H1 (cell line): ENCODE measurements around the gene IKZF3. TPM values are rescaled to one million over a fixed set of nuclear protein-coding genes. Genes with fewer than 3 reads are reported as not detected.

Experiments used
- CTCF ChIA-PET: fragments of 300-600 bp; sonication (Branson Sonifier 250); formaldehyde crosslinking; loops from one replicate; lab custom pipeline; 2021; ENCODE audit not compliant: partially characterized antibody; lab: Charles Lee
- POLR2A ChIA-PET: fragments of 300-600 bp; sonication (Branson Sonifier 250); formaldehyde crosslinking; loops from one replicate; lab custom pipeline; 2021; ENCODE audit warnings: inconsistent platforms; ENCODE audit not compliant: partially characterized antibody; lab: Charles Lee
- DNase-seq, 2 experiments: peaks; one replicate each; pipeline versions ENCODE4 v3.0.0 to v3.0.0-alpha.2; 2010 to 2022; ENCODE audit warnings: low spot score in 2 of 2, low read depth in 1 of 2, mixed read lengths in 1 of 2
- FAIRE-seq: peaks from 2 replicates; lab custom pipeline; 2011; peaks lifted over from hg19 to GRCh38; lab: Jason Lieb, UNC
- H2AFZ ChIP-seq: 2 replicates; pipeline ENCODE4 v1.8.1; 2012; ENCODE audit warnings: low read length, inconsistent platforms
- H2AK5ac ChIP-seq: 2 replicates; pipeline ENCODE4 v1.6.1; 2013; ENCODE audit warnings: low read depth, low read length
- H2BK120ac ChIP-seq: replicated peaks from 2 replicates; pipeline ENCODE3; 2013; ENCODE audit warnings: low read depth, low read length, inconsistent platforms
- H2BK12ac ChIP-seq: 2 replicates; pipeline ENCODE4 v1.6.1; 2013; ENCODE audit warnings: low read depth, low read length
- H2BK15ac ChIP-seq: 2 replicates; pipeline ENCODE4 v1.6.1; 2013; ENCODE audit warnings: low read length
- H2BK20ac ChIP-seq: 2 replicates; pipeline ENCODE4 v1.6.1; 2013; ENCODE audit warnings: low read length
- H2BK5ac ChIP-seq: 2 replicates; pipeline ENCODE4 v1.6.1; 2013; ENCODE audit warnings: low read depth, low read length
- H3K14ac ChIP-seq: 2 replicates; pipeline ENCODE4 v1.6.1; 2013; ENCODE audit warnings: inconsistent platforms; ENCODE audit not compliant: insufficient read length
- H3K18ac ChIP-seq: 2 replicates; pipeline ENCODE4 v1.6.1; 2013; ENCODE audit warnings: low read length; ENCODE audit errors: extremely low read depth
- H3K23ac ChIP-seq: 2 replicates; pipeline ENCODE4 v1.6.1; 2013; ENCODE audit warnings: inconsistent platforms; ENCODE audit not compliant: insufficient read length
- H3K23me2 ChIP-seq: 2 replicates; pipeline ENCODE4 v1.6.1; 2013; ENCODE audit warnings: low read depth, low read length
- H3K27ac ChIP-seq: 2 replicates; pipeline ENCODE4 v1.6.1; 2011; ENCODE audit warnings: low read depth, low read length, inconsistent platforms
- H3K27me3 ChIP-seq, 4 experiments: replicated peaks in 1 of 4; 1 replicate in 1 of 4; 2 replicates in 3 of 4; pipeline versions ENCODE4 v1.6.1 to v1.8.1; 2011 to 2013; ENCODE audit warnings: low read length in 3 of 4, mild to moderate bottlenecking in 3 of 4, inconsistent platforms in 2 of 4, mixed read lengths in 2 of 4, moderate library complexity in 1 of 4; ENCODE audit not compliant: control insufficient read depth in 3 of 4, insufficient read depth in 3 of 4; ENCODE audit errors: extremely low read depth in 1 of 4
- H3K36me3 ChIP-seq, 4 experiments: 2 replicates each; pipeline versions ENCODE4 v1.6.1 to v1.8.1; 2011 to 2013; ENCODE audit warnings: mild to moderate bottlenecking in 4 of 4, low read length in 3 of 4, moderate library complexity in 2 of 4, control low read depth in 1 of 4, inconsistent platforms in 1 of 4; ENCODE audit not compliant: insufficient read depth in 4 of 4, control insufficient read depth in 2 of 4
- H3K4ac ChIP-seq: replicated peaks from 2 replicates; pipeline ENCODE3; 2013; ENCODE audit warnings: low read length, low read depth, mixed read lengths, inconsistent platforms; ENCODE audit not compliant: insufficient read length
- H3K4me1 ChIP-seq, 4 experiments: replicated peaks in 1 of 4; 1 replicate in 1 of 4; 2 replicates in 3 of 4; pipeline versions ENCODE4 v1.6.1 to v1.8.1; 2011 to 2013; ENCODE audit warnings: low read length in 3 of 4, inconsistent platforms in 2 of 4, mixed read lengths in 1 of 4; ENCODE audit not compliant: insufficient read depth in 4 of 4, control insufficient read depth in 3 of 4
- H3K4me2 ChIP-seq, 2 experiments: 2 replicates each; pipeline versions ENCODE4 v1.6.1 to v1.8.1; 2011 to 2013; ENCODE audit warnings: low read depth in 2 of 2, low read length in 2 of 2, control low read depth in 1 of 2, inconsistent platforms in 1 of 2, mild to moderate bottlenecking in 1 of 2; ENCODE audit not compliant: insufficient read depth in 1 of 2
- H3K4me3 ChIP-seq, 4 experiments: fragments of 200-600, 300-600 bp in 1 of 4; sonication (generic), shearing (Covaris generic), sonication (Bioruptor Twin) in 1 of 4; 2 replicates each; pipeline versions ENCODE4 v1.5.1 to v1.8.1; 2011 to 2016; ENCODE audit warnings: low read length in 4 of 4, low read depth in 3 of 4, control low read depth in 2 of 4, inconsistent platforms in 2 of 4, mild to moderate bottlenecking in 2 of 4, mixed read lengths in 1 of 4, moderate library complexity in 1 of 4; ENCODE audit not compliant: insufficient read depth in 2 of 4; ENCODE audit errors: extremely low read depth in 1 of 4
- H3K56ac ChIP-seq: replicated peaks from 2 replicates; pipeline ENCODE3; 2013; ENCODE audit warnings: low read depth, mild to moderate bottlenecking, mixed read lengths, low read length, inconsistent platforms; ENCODE audit not compliant: insufficient read length
- H3K79me1 ChIP-seq: 2 replicates; pipeline ENCODE4 v1.6.1; 2013; ENCODE audit warnings: low read depth, low read length, control low read depth
- H3K79me2 ChIP-seq, 2 experiments: 2 replicates each; pipeline versions ENCODE4 v1.6.1 to v1.8.1; 2012 to 2013; ENCODE audit warnings: low read length in 2 of 2, mild to moderate bottlenecking in 2 of 2, inconsistent platforms in 1 of 2; ENCODE audit not compliant: insufficient read depth in 2 of 2, control insufficient read depth in 1 of 2
- H3K9ac ChIP-seq, 4 experiments: replicated peaks in 1 of 4; 1 replicate in 1 of 4; 2 replicates in 3 of 4; pipeline versions ENCODE4 v1.6.1 to v1.8.1; 2011 to 2013; ENCODE audit warnings: low read depth in 3 of 4, low read length in 3 of 4, control low read depth in 2 of 4, mild to moderate bottlenecking in 2 of 4, moderate library complexity in 2 of 4, inconsistent platforms in 1 of 4; ENCODE audit errors: extremely low read depth in 1 of 4
- H3K9me3 ChIP-seq, 2 experiments: 2 replicates each; pipeline versions ENCODE4 v1.6.1 to v1.8.1; 2012 to 2013; ENCODE audit warnings: mild to moderate bottlenecking in 2 of 2, moderate library complexity in 2 of 2, control low read depth in 1 of 2, inconsistent platforms in 1 of 2, low read depth in 1 of 2, low read length in 1 of 2, mixed read lengths in 1 of 2; ENCODE audit not compliant: insufficient read depth in 2 of 2
- H4K20me1 ChIP-seq, 2 experiments: replicated peaks in 1 of 2; 2 replicates each; pipeline versions ENCODE3 to v1.8.1; 2011 to 2013; ENCODE audit warnings: inconsistent platforms in 2 of 2, low read length in 2 of 2, mild to moderate bottlenecking in 1 of 2; ENCODE audit not compliant: insufficient read depth in 2 of 2, control insufficient read depth in 1 of 2
- H4K5ac ChIP-seq: 2 replicates; pipeline ENCODE4 v1.6.1; 2013; ENCODE audit warnings: low read length, low read depth, mixed read lengths, inconsistent platforms; ENCODE audit not compliant: insufficient read length
- H4K8ac ChIP-seq: 2 replicates; pipeline ENCODE4 v1.8.0; 2013; ENCODE audit warnings: mild to moderate bottlenecking, moderate library complexity, low read length, inconsistent platforms; ENCODE audit not compliant: insufficient read depth; ENCODE audit errors: extremely low read depth
- H4K91ac ChIP-seq: replicated peaks from 2 replicates; pipeline ENCODE3; 2013; ENCODE audit warnings: low read length, mixed read lengths, inconsistent platforms; ENCODE audit not compliant: insufficient read length
- CBX5 ChIP-seq: fragments of 300-800, 300-1000 bp; sonication (generic); IDR thresholded peaks from 2 replicates; pipeline ENCODE4 v1.7.1; 2016; ENCODE audit warnings: antibody characterized with exemption, low read length, low read depth
- CTCF ChIP-seq, 3 experiments: IDR thresholded peaks; 1 replicate in 2 of 3; 2 replicates in 1 of 3; pipeline versions ENCODE4 v1.5.1 to v1.6.1; 2011; ENCODE audit warnings: low read length in 3 of 3, mild to moderate bottlenecking in 3 of 3, inconsistent platforms in 2 of 3, low read depth in 1 of 3, moderate library complexity in 1 of 3; ENCODE audit not compliant: insufficient read depth in 1 of 3; ENCODE audit errors: control extremely low read depth in 1 of 3
- FOSL1 ChIP-seq: IDR thresholded peaks from 2 replicates; pipeline ENCODE4 v1.6.1; 2011; ENCODE audit warnings: mild to moderate bottlenecking, low read depth, low read length, moderate library complexity; ENCODE audit not compliant: insufficient read depth
- GTF2F1 ChIP-seq: IDR thresholded peaks from 2 replicates; pipeline ENCODE4 v1.6.1; 2012; ENCODE audit warnings: low read depth, low read length, improper control_type of control experiment, borderline replicate concordance
- HDAC6 ChIP-seq: IDR thresholded peaks from one replicate; pipeline ENCODE4 v1.7.1; 2012; ENCODE audit warnings: low read depth, mild to moderate bottlenecking, inconsistent platforms, low read length, moderate library complexity
- PHF8 ChIP-seq: fragments of 200-600 bp; sonication (generic); conservative IDR thresholded peaks from 2 replicates; pipeline ENCODE4 v1.7.1; 2012; ENCODE audit warnings: low read depth, mild to moderate bottlenecking, inconsistent platforms, low read length, moderate library complexity
- SAP30 ChIP-seq: fragments of 300-600 bp; sonication (generic); IDR thresholded peaks from 2 replicates; pipeline ENCODE4 v1.7.1; 2012; ENCODE audit warnings: low read length, moderate library complexity, mild to moderate bottlenecking, inconsistent platforms; ENCODE audit not compliant: insufficient read depth, insufficient replicate concordance
- SIN3A ChIP-seq, 2 experiments: IDR thresholded peaks in 1 of 2; conservative IDR thresholded peaks in 1 of 2; 2 replicates each; pipeline ENCODE4 v1.6.1; 2011 to 2012; ENCODE audit warnings: low read length in 2 of 2, improper control_type of control experiment in 1 of 2, low read depth in 1 of 2, mild to moderate bottlenecking in 1 of 2
- SIX5 ChIP-seq: IDR thresholded peaks from 2 replicates; pipeline ENCODE4 v1.6.1; 2011; ENCODE audit warnings: mild to moderate bottlenecking, low read depth, low read length
- SUZ12 ChIP-seq: fragments of 200-600 bp; sonication (generic); IDR thresholded peaks from 2 replicates; pipeline ENCODE4 v1.6.1; 2012; ENCODE audit warnings: mild to moderate bottlenecking, inconsistent platforms, low read length, moderate library complexity, mixed read lengths
- WGBS, 2 experiments: shearing (Covaris generic) in 1 of 2; methylation state at CpG; one replicate each; pipeline versions ENCODE4 v1.1.6 to v1.1.7; 2013 to 2015; ENCODE audit warnings: low lambda C conversion rate in 2 of 2, mixed read lengths in 2 of 2, inconsistent platforms in 1 of 2, low coverage in 1 of 2, missing lambda C conversion rate in 1 of 2; ENCODE audit not compliant: insufficient replicate concordance in 2 of 2, insufficient coverage in 1 of 2, insufficient read length in 1 of 2; ENCODE audit errors: extremely low coverage in 1 of 2, missing lambda C conversion rate in 1 of 2; 5-methylcytosine and 5-hydroxymethylcytosine counted together
- polyA plus RNA-seq, 7 experiments: library from polyadenylated mRNA; depleted of rRNA in 3 of 7; stranded (reverse) in 5 of 7; unstranded in 2 of 7; fragments of >200 nt in 5 of 7; fragments of 200-250 nt in 2 of 7; gene quantifications; 1 replicate in 5 of 7; 2 replicates in 1 of 7; 4 replicates in 1 of 7; pipeline versions ENCODE4 v1.2.1 to v1.2.3, GENCODE V29; 2011 to 2013; ENCODE audit warnings: missing spikeins in 2 of 7, mixed read lengths in 2 of 7
- total RNA-seq: library from RNA; stranded (reverse); fragmentation: NEBNext Ultra II Directional; extraction: Animal tissue kit (Norgen Biotek cat#: 25700); gene quantifications from 2 replicates; pipeline ENCODE4 v1.2.1, GENCODE V29; 2021

The IKZF3 gene
- total and polyA plus RNA-seq, 2 of the 8 experiments (the other 6 are each of a cell fraction or from before 2014, with no cell fraction given), result 0.23 to 0.56 TPM

- FAIRE-seq (no peak), DNase-seq (no peak)
- no peak overlapping the region for H3K4ac ChIP-seq
- no peak overlapping the region for H4K8ac ChIP-seq
- no peak overlapping the region for H4K91ac ChIP-seq
- H3K23ac ChIP-seq, result no peak overlapping the region
- no peaks in the 10 kb centered on the region for H3K36me3 ChIP-seq
- H3K9ac ChIP-seq, result no peak overlapping the region
- no peak overlapping the region for H2BK20ac ChIP-seq
- H3K18ac ChIP-seq, result no peak overlapping the region
- no peaks in the 10 kb centered on the region for H3K27me3 ChIP-seq
- peaks cover 3 to 5% of the 10 kb centered on the region in 2 experiments; a peak in 3 of 4 replicates for H3K9me3 ChIP-seq
- no peak overlapping the region for H2BK15ac ChIP-seq
- H4K5ac ChIP-seq, result no peak overlapping the region
- H3K23me2 ChIP-seq, result no peaks in the 10 kb centered on the region
- H3K56ac ChIP-seq, result no peak overlapping the region
- no peak overlapping the region for H3K14ac ChIP-seq
- H2AK5ac ChIP-seq, result no peak overlapping the region
- no peaks in the 10 kb centered on the region for H3K79me2 ChIP-seq
- no peaks in the 10 kb centered on the region for H3K4me1 ChIP-seq
- H2BK120ac ChIP-seq, result no peak overlapping the region
- H2BK5ac ChIP-seq, result no peak overlapping the region
- no peak overlapping the region for H2BK12ac ChIP-seq
- ChIA-PET POLR2A (no interaction called here), CTCF (no interaction called here)
- no peak overlapping the region for H3K4me3 ChIP-seq
- H3K4me2 ChIP-seq, result no peak overlapping the region
- WGBS, 2 experiments, result 89% methylated on average over 9 of the region's 9 CpGs; no CpG with 5 or more reads in 1 of the 2 experiments
- no peak overlapping the region for H3K27ac ChIP-seq
- no peak overlapping the region for H2AFZ ChIP-seq
- no peaks in the 10 kb centered on the region for H3K79me1 ChIP-seq
- no peaks in the 10 kb centered on the region for H4K20me1 ChIP-seq
- TF ChIP-seq SIN3A (conservative IDR thresholded peaks at IDR 0.05 in 1 of 2, IDR thresholded peaks at IDR 0.05 in 1 of 2; ENCODE audit: low read depth in 1 of 2, low read length in 2 of 2), result no peak
- TF ChIP-seq HDAC6, result no peak
- no peak for TF ChIP-seq FOSL1
- TF ChIP-seq CTCF (IDR thresholded peaks at IDR 0.05; ENCODE audit: control extremely low read depth in 1 of 3, insufficient read depth in 1 of 3, low read depth in 1 of 3, low read length in 3 of 3), result no peak
- TF ChIP-seq GTF2F1, result no peak
- TF ChIP-seq SAP30, result no peak
- no peak for TF ChIP-seq PHF8
- TF ChIP-seq SIX5, result no peak
- no peak for TF ChIP-seq SUZ12
- TF ChIP-seq CBX5, result no peak
These were observed 45.6 kb downstream of the IKZF3 start for GRCh38 chr17:39818358-39819000.
